ENCODE results near the gene CXCL1. TPM values are rescaled to one million over a fixed set of nuclear protein-coding genes. Genes with fewer than 3 reads are reported as not detected.

The CXCL1 gene
- polyA plus RNA-seq, 1 experiment = 0.53 TPM

GRCh38 chr4:73859614-73860088, 9.5 kb upstream of the CXCL1 start:
- H3K4me3 ChIP-seq (ENCODE audit: low read depth, low read length) = no peak overlapping the region
- no peaks in the 10 kb centered on the region for H3K27me3 ChIP-seq (ENCODE audit: control insufficient read depth, insufficient read depth, low read length)
- CTCF ChIA-PET = interaction anchor here (0.6 to 1.7 kb wide), 5 partner anchors 9 to 1011 kb away, joined by 3 to 5 read pairs (median 3); no protein-coding TSS in a partner anchor
- no peak for DNase-seq (ENCODE audit: low read depth)
- TF ChIP-seq, protein P1, sequence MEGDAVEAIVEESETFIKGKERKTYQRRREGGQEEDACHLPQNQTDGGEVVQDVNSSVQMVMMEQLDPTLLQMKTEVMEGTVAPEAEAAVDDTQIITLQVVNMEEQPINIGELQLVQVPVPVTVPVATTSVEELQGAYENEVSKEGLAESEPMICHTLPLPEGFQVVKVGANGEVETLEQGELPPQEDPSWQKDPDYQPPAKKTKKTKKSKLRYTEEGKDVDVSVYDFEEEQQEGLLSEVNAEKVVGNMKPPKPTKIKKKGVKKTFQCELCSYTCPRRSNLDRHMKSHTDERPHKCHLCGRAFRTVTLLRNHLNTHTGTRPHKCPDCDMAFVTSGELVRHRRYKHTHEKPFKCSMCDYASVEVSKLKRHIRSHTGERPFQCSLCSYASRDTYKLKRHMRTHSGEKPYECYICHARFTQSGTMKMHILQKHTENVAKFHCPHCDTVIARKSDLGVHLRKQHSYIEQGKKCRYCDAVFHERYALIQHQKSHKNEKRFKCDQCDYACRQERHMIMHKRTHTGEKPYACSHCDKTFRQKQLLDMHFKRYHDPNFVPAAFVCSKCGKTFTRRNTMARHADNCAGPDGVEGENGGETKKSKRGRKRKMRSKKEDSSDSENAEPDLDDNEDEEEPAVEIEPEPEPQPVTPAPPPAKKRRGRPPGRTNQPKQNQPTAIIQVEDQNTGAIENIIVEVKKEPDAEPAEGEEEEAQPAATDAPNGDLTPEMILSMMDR (IDR thresholded peaks at IDR 0.05; ENCODE audit: insufficient read depth, low read depth, low read length) = no peak
- POLR2A ChIA-PET = no interaction called here
- no peaks in the 10 kb centered on the region for H3K36me3 ChIP-seq (ENCODE audit: control insufficient read depth, insufficient read depth, low read length)

GRCh38 chr4:73860181-73860580, 9.0 kb upstream of the CXCL1 start:
- no peaks in the 10 kb centered on the region for H3K36me3 ChIP-seq (ENCODE audit: control insufficient read depth, insufficient read depth, low read length)
- POLR2A ChIA-PET = interaction anchor here (0.5 kb wide), 1 partner anchor 184 kb away, joined by 4 read pairs; no protein-coding TSS in a partner anchor
- H3K4me3 ChIP-seq (ENCODE audit: low read depth, low read length) = no peak overlapping the region
- TF ChIP-seq, protein P1 (IDR thresholded peaks at IDR 0.05; ENCODE audit: insufficient read depth, low read depth, low read length) = no peak
- CTCF ChIA-PET = interaction anchor here (0.8 to 1.7 kb wide), 4 partner anchors 10 to 38 kb away, joined by 3 to 5 read pairs (median 4); no protein-coding TSS in a partner anchor
- H3K27me3 ChIP-seq (ENCODE audit: control insufficient read depth, insufficient read depth, low read length) = no peaks in the 10 kb centered on the region
- DNase-seq (ENCODE audit: low read depth) = no peak

DNA sequence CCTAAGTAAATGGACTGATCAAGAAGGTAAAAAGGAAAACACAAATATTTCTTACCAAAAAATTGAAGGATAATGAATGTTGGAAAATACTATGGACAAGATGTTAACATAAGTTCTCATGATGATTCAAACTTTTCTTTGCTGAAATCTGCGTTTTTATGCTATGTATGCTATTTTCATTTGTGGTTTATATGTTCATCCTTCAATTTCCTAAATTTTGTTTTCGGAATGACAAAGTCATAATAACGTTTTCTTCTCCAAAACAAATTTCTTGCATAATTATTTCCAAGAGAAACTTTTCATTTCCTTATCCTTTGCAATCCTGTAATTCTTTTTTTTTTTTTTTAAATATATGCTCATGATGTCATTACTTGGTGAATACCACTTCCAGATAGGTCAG, 8.3 kb upstream of the CXCL1 start:
- Histone ChIP-seq H3K36me3 (ENCODE audit: control insufficient read depth, insufficient read depth, low read length) (no peaks in the 10 kb centered on the region), H3K27me3 (ENCODE audit: control insufficient read depth, insufficient read depth, low read length) (no peaks in the 10 kb centered on the region), H3K4me3 (ENCODE audit: low read depth, low read length) (no peak overlapping the region)
- ChIA-PET CTCF (interaction anchor here (1.1 kb wide), 1 partner anchor 199 kb away, joined by 6 read pairs; no protein-coding TSS in a partner anchor), POLR2A (no interaction called here)
- no peak for DNase-seq (ENCODE audit: low read depth)
- TF ChIP-seq, protein P1 (IDR thresholded peaks at IDR 0.05; ENCODE audit: insufficient read depth, low read depth, low read length) = no peak

DNA sequence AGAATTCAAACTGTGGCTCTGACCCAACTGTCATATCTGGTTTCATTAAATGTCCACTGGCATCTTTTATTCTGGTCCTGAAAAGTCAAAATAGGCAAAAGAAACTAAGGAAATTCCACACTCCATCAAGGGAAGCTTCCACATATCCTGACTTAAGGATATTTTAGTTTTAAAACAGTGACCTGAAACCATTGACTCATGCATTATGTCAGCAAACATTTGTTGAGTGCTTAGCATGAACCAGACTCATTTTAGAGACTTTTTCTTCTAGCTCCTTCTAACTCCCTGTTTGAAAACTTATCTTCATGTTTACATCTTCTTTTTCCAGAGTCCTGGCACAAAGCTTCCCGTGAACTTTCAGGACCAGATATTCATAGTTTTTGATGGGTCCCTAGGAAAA, 6.9 kb upstream of the CXCL1 start:
- CTCF ChIA-PET = interaction anchor here (1.1 to 1.6 kb wide), 2 partner anchors 133 to 200 kb away, joined by 4 to 6 read pairs; no protein-coding TSS in a partner anchor
- no peak for DNase-seq (ENCODE audit: low read depth)
- TF ChIP-seq, protein P1 (IDR thresholded peaks at IDR 0.05; ENCODE audit: insufficient read depth, low read depth, low read length) = no peak
- Histone ChIP-seq H3K4me3 (ENCODE audit: low read depth, low read length) (no peak overlapping the region), H3K36me3 (ENCODE audit: control insufficient read depth, insufficient read depth, low read length) (no peaks in the 10 kb centered on the region), H3K27me3 (ENCODE audit: control insufficient read depth, insufficient read depth, low read length) (no peaks in the 10 kb centered on the region)
- POLR2A ChIA-PET = interaction anchor here (0.6 kb wide), 1 partner anchor 339 kb away, joined by 7 read pairs; no protein-coding TSS in a partner anchor

GRCh38 chr4:73864365-73864764, 4.8 kb upstream of the CXCL1 start:
- ChIA-PET CTCF (interaction anchor here (1.2 to 2.0 kb wide), 5 partner anchors 8 to 30 kb away, joined by 3 to 7 read pairs (median 4); no protein-coding TSS in a partner anchor), POLR2A (no interaction called here)

More at GRCh38 chr4:73864365-73864764, 4.8 kb upstream of the CXCL1 start:
- DNase-seq (ENCODE audit: low read depth) = no peak
- no peak overlapping the region for H3K4me3 ChIP-seq (ENCODE audit: low read depth, low read length)
- TF ChIP-seq, protein P1 (IDR thresholded peaks at IDR 0.05; ENCODE audit: insufficient read depth, low read depth, low read length) = peak; percentile 28
- H3K36me3 ChIP-seq (ENCODE audit: control insufficient read depth, insufficient read depth, low read length) = no peaks in the 10 kb centered on the region
- no peaks in the 10 kb centered on the region for H3K27me3 ChIP-seq (ENCODE audit: control insufficient read depth, insufficient read depth, low read length)

All from BJ (cell line).